H1 (cell line): ENCODE data around the gene GALNT6. TPM values are rescaled to one million over a fixed set of nuclear protein-coding genes. Genes with fewer than 3 reads are reported as not detected.

Source experiments
- ASH2L ChIP-seq: fragments of 200-600, 300-600 bp; sonication (generic); IDR thresholded peaks from one replicate; pipeline ENCODE4 v1.7.1; 2017; ENCODE audit warnings: low read length
- BACH1 ChIP-seq: IDR thresholded peaks from 2 replicates; pipeline ENCODE4 v1.6.1; 2012; ENCODE audit warnings: low read length, improper control_type of control experiment
- CEBPB ChIP-seq: IDR thresholded peaks from 2 replicates; pipeline ENCODE4 v1.6.1; 2012; ENCODE audit warnings: low read depth, low read length
- CHD1 ChIP-seq: IDR thresholded peaks from 2 replicates; pipeline ENCODE4 v1.6.1; 2012; ENCODE audit warnings: low read depth, low read length, improper control_type of control experiment
- EZH2 ChIP-seq: fragments of 200-600 bp; sonication (generic); IDR thresholded peaks from 2 replicates; pipeline ENCODE4 v1.7.1; 2012; ENCODE audit warnings: low read depth, mild to moderate bottlenecking, moderate library complexity, low read length, inconsistent platforms; ENCODE audit not compliant: severe bottlenecking
- KDM1A ChIP-seq: fragments of 200-600, 300-600 bp; sonication (generic); IDR thresholded peaks from 2 replicates; pipeline ENCODE4 v1.7.1; 2016; ENCODE audit warnings: mild to moderate bottlenecking, low read length, borderline replicate concordance
- POLR2A ChIP-seq, 2 experiments: IDR thresholded peaks; 1 replicate in 1 of 2; 2 replicates in 1 of 2; pipeline ENCODE4 v1.6.1; 2011; ENCODE audit warnings: low read depth in 2 of 2, low read length in 2 of 2, mild to moderate bottlenecking in 2 of 2; ENCODE audit errors: control extremely low read depth in 1 of 2
- POU5F1 ChIP-seq: IDR thresholded peaks from 2 replicates; pipeline ENCODE4 v1.6.1; 2011; ENCODE audit warnings: low read depth, mild to moderate bottlenecking, low read length, moderate library complexity
- SP1 ChIP-seq: IDR thresholded peaks from 2 replicates; pipeline ENCODE4 v1.6.1; 2011; ENCODE audit warnings: low read depth, low read length
- TBP ChIP-seq: IDR thresholded peaks from 2 replicates; pipeline ENCODE4 v1.6.1; 2011; ENCODE audit warnings: low read depth, low read length, improper control_type of control experiment
- TCF12 ChIP-seq: IDR thresholded peaks from 2 replicates; pipeline ENCODE4 v1.6.1; 2011; ENCODE audit warnings: low read depth, mild to moderate bottlenecking, low read length
- YY1 ChIP-seq: IDR thresholded peaks from 2 replicates; pipeline ENCODE4 v1.6.1; 2011; ENCODE audit warnings: low read depth, mild to moderate bottlenecking, low read length
- ZNF274 ChIP-seq: IDR thresholded peaks from 2 replicates; pipeline ENCODE4 v1.7.0; 2012; ENCODE audit warnings: low read length, borderline replicate concordance; ENCODE audit errors: extremely low read depth
- polyA plus RNA-seq, 7 experiments: library from polyadenylated mRNA; depleted of rRNA in 3 of 7; stranded (reverse) in 5 of 7; unstranded in 2 of 7; fragments of >200 nt in 5 of 7; fragments of 200-250 nt in 2 of 7; gene quantifications; 1 replicate in 5 of 7; 2 replicates in 1 of 7; 4 replicates in 1 of 7; pipeline versions ENCODE4 v1.2.1 to v1.2.3, GENCODE V29; 2011 to 2013; ENCODE audit warnings: missing spikeins in 2 of 7, mixed read lengths in 2 of 7
- total RNA-seq: library from RNA; stranded (reverse); fragmentation: NEBNext Ultra II Directional; extraction: Animal tissue kit (Norgen Biotek cat#: 25700); gene quantifications from 2 replicates; pipeline ENCODE4 v1.2.1, GENCODE V29; 2021
- TF ChIP-seq, protein P1 (sequence below): IDR thresholded peaks from 2 replicates; pipeline ENCODE4 v1.6.1; 2011; ENCODE audit warnings: low read length, improper control_type of control experiment
- TF ChIP-seq, protein P2 (sequence below), 3 experiments: IDR thresholded peaks; 1 replicate in 2 of 3; 2 replicates in 1 of 3; pipeline versions ENCODE4 v1.5.1 to v1.6.1; 2011; ENCODE audit warnings: low read length in 3 of 3, mild to moderate bottlenecking in 3 of 3, inconsistent platforms in 2 of 3, low read depth in 1 of 3, moderate library complexity in 1 of 3; ENCODE audit not compliant: insufficient read depth in 1 of 3; ENCODE audit errors: control extremely low read depth in 1 of 3

GALNT6 gene
- total and polyA plus RNA-seq, 2 of the 8 experiments (the other 6 are each of a cell fraction or from before 2014, with no cell fraction given): 5.8 to 10.7 TPM

DNA sequence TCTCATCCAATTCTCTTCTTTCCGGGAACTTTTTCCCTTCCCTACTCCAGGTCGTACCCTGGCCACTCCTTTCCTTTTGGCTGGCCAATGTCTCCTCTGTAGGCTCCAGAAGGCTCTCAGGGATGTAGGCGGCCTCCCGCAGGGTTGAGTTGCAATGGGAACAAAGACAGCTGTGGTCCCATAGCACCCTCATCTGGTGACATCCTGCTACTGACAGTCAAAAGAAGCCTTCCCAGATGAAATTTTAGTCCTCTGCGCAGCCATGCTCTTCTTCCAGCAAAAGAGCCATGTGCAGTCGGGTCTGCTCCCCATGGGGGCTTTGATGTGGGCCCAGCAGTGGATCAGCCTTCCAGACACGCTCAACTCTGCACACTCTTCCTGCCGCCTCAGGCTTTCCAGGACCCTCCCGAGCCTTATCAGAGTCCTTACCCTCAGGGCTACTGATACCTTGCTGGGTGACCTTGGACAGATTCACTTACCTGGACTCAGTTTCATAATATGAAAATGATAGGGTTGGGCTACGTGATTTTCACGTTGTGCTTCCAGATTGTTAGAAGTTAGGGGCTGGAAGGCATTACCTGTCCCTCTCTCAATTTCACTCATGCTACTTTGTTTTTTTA lies 39.2 kb downstream of the GALNT6 start (continued):
- peak; percentile 49; the same call in 1 of the 2 replicates for TF ChIP-seq YY1
- TF ChIP-seq, protein P1, sequence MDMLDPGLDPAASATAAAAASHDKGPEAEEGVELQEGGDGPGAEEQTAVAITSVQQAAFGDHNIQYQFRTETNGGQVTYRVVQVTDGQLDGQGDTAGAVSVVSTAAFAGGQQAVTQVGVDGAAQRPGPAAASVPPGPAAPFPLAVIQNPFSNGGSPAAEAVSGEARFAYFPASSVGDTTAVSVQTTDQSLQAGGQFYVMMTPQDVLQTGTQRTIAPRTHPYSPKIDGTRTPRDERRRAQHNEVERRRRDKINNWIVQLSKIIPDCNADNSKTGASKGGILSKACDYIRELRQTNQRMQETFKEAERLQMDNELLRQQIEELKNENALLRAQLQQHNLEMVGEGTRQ: no peak
- TF ChIP-seq POLR2A (IDR thresholded peaks at IDR 0.05; ENCODE audit: control extremely low read depth in 1 of 2, low read depth in 2 of 2, low read length in 2 of 2): no peak
- no peak for TF ChIP-seq ZNF274
- TF ChIP-seq, protein P2, sequence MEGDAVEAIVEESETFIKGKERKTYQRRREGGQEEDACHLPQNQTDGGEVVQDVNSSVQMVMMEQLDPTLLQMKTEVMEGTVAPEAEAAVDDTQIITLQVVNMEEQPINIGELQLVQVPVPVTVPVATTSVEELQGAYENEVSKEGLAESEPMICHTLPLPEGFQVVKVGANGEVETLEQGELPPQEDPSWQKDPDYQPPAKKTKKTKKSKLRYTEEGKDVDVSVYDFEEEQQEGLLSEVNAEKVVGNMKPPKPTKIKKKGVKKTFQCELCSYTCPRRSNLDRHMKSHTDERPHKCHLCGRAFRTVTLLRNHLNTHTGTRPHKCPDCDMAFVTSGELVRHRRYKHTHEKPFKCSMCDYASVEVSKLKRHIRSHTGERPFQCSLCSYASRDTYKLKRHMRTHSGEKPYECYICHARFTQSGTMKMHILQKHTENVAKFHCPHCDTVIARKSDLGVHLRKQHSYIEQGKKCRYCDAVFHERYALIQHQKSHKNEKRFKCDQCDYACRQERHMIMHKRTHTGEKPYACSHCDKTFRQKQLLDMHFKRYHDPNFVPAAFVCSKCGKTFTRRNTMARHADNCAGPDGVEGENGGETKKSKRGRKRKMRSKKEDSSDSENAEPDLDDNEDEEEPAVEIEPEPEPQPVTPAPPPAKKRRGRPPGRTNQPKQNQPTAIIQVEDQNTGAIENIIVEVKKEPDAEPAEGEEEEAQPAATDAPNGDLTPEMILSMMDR (IDR thresholded peaks at IDR 0.05; ENCODE audit: control extremely low read depth in 1 of 3, insufficient read depth in 1 of 3, low read depth in 1 of 3, low read length in 3 of 3): peak; percentile 67 to 92 (median 79)
- TF ChIP-seq KDM1A: no peak
- TF ChIP-seq TCF12: no peak
- no peak for TF ChIP-seq CHD1
- no peak for TF ChIP-seq EZH2
- no peak for TF ChIP-seq ASH2L
- no peak for TF ChIP-seq POU5F1
- 0 out of 2 replicates have a peak, but pooled peaks have one; percentile 2 for TF ChIP-seq CEBPB
- no peak; the same call in 1 of the 2 replicates for TF ChIP-seq SP1
- TF ChIP-seq BACH1: no peak
- TF ChIP-seq TBP: no peak
